Stimulated activated CD8-positive, alpha-beta memory T cell treated with anti-CD3 and anti-CD28 coated beads, Interleukin-7, amount 100 ng/mL, for 4 hours (primary cell): ENCODE results near the gene AGAP3.

Source experiments
- DNase-seq, 2 donors: peaks; one replicate each; pipeline ENCODE4 v3.0.0-alpha.2; 2020; ENCODE audit warnings: low read depth in 2 of 2

The AGAP3 gene

GRCh38 chr7:151057989-151058780 is 28.1 kb upstream of the AGAP3 start:
- DNase-seq = peak; percentile 95 to 96

GRCh38 chr7:151058781-151059366 is 27.4 kb upstream of the AGAP3 start:
- no peak for DNase-seq

- DNase-seq = peak in 1 of 2 donors; percentile 73
Observed at GRCh38 chr7:151059367-151060112, 26.7 kb upstream of the AGAP3 start, which contains the start of gene SLC4A2. Gene SLC4A2 (plus strand): TSS chr7:151059589. CDS start chr7:151061988, 2,399 bp downstream.

- DNase-seq = no peak
Observed at GRCh38 chr7:151060113-151060415, 26.2 kb upstream of the AGAP3 start.

- no peak for DNase-seq
Observed at GRCh38 chr7:151060416-151061212, 25.7 kb upstream of the AGAP3 start.

DNA sequence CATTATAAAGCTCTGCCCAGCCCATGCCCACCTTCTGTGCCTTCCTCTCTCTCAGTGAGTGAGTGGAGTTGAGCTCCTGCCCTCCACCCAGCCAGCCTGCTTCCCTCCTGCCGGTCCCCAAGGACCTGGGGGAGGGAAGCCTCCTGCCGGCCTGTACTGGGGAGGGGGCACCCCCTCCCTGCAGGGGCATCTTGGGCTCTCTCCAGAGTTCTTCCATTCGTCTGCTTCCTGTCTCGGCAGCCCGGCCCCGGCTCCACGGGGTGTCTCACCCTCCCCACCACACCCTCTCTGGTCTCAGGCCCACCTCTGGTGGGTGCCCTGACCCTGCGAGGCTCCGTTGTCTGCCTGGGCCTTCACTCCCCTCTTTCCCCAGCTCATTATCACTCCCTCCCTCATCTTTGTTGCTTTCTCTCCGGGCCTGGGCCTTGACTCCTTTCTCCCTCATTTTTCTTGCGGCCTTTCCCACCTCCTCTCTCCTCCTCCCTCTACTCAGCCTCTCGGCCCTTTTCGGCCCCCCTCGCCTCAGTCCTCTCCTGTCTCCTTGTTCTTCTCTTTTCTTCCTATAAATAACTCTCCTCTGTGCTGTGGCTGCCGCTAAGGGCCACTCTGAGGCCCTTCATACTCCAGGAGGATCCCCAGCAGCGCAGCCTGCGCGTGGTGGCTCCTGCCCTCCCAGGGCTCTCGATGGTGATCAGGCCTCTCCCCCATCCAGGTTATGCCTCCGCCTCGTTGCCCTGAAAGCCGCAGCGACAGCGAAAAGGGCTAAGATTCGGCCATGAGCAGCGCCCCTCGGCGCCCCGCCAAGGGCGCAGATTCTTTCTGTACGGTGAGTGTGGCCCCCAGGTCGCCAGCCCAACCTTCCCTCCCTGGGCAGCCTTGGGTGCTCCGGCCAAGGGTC is 24.8 kb upstream of the AGAP3 start:
- DNase-seq = no peak

DNA sequence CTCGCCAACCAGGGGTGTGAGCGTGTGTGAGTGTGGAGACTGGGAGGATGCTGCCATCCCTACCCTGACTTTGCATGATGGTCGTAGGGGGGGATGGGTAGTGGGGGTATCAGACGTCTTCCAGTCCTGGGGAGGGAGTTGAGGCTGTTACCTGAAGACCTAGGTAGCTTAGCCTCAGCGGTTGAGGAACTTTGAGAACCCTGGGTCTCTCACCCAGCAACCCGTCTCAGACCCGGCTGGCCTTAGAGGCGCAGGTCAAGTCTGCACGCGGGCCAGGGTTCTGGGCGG is 24.2 kb upstream of the AGAP3 start:
- no peak for DNase-seq

DNA sequence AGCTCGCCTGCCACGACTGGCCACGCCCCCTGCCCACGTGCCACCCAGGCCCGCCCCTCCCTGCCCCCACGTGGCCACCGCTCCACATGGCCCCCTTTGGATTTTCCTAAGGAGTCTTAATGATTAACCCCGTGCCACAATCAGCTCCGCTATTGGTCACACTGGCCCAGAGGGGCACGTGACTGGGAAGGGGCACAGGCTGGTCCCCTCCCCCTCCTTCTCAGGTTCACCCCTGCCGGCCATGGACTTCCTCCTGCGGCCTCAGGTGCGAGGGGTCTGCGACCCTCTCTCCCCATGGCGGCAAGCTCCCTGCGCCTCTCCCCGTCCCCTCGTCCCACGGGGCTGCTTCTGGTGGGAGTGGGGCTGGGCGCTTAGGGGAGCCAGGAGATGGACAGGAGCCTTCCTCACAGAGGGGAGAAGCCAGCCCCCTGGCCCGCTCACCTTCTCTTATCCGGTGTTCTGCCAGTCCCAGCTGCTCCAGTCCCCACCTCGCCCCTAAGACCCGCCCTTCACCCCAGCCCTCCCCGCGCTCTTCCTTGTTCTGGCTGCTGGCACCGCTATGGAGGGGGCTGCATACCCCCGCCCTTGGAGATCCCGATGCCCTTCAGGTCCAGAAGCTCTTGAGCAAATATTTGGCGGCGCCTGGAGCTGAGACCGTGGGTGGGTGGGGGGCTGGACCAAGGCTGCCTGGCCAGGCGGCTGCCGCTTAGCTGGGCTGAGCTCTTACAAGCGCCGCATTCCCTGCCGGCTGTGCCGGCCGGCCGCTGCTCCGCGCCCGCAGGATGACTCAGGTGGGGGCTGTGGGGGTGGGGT is 23.7 kb upstream of the AGAP3 start:
- DNase-seq = no peak

DNA sequence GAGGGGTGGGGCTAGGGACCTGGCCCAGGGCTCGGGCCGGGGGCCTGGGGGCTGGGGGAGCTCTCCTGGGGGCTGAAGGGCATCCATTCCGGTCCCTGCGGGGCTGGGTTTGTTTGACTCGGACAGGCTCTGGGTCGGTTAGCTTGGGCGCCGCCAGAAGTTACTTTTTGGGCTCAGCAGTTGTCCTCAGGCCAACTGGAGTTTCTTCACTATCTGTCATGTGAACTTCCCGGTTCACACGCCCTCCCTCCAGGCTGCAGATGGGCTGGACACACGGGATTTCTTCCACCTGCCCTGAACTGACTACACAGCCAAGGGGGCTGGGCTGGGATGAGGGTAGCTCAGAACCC is 23.1 kb upstream of the AGAP3 start:
- DNase-seq = no peak

DNA sequence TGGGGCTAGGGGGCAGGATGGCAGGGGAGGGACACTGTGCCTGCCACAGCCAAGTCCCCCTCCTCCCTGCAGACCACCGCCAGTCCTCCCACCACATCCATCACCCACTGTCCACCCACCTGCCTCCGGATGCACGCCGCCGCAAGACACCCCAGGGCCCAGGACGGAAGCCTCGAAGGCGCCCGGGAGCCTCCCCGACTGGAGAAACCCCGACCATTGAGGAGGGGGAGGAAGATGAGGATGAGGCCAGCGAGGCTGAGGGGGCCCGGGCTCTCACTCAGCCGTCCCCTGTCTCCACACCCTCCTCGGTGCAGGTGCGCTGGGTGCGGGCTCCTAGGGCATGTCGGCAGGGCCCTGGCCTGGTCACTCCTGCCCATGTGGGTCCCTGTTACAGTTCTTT is 21.8 kb upstream of the AGAP3 start:
- DNase-seq = no peak

DNA sequence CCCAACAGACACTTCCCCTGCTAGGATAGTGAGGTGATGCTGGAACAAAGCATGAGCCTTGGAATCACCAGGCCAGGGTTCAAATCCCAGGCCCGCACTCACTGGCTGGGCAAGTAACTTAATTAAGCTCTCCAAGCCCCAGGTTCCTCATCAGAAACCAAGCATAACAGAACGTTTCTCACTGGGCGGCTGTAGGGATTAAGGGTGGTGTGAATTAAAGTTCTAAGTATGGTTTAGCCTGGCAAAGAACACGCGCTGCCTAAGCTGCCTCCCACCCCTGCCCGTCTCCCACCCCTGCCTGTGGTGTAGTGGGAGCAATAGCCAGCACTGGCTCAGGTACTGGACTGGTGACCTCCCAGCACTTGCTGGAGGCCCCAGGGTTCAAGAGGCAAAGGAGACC is 21.3 kb upstream of the AGAP3 start:
- DNase-seq = no peak

DNA sequence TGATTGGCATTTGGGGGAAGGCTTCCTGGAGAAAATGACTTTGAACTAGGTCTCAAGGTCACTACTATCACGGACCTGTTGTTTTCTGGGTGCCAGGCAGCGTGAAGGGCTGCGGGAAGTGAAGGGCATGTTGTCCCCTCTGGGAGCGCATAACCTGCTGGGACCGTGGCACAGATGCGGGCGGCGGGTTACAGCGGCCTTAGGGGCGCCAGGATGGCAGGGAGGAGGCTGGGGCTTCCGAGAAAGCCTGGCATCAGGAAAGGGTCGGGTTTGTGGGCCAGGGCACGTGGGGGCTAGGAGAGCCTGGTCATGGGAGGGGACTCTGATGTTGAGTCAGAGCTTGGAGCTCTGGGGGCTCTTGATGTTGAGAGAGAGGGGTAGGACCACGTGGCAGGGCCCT is 20.8 kb upstream of the AGAP3 start:
- no peak for DNase-seq

DNA sequence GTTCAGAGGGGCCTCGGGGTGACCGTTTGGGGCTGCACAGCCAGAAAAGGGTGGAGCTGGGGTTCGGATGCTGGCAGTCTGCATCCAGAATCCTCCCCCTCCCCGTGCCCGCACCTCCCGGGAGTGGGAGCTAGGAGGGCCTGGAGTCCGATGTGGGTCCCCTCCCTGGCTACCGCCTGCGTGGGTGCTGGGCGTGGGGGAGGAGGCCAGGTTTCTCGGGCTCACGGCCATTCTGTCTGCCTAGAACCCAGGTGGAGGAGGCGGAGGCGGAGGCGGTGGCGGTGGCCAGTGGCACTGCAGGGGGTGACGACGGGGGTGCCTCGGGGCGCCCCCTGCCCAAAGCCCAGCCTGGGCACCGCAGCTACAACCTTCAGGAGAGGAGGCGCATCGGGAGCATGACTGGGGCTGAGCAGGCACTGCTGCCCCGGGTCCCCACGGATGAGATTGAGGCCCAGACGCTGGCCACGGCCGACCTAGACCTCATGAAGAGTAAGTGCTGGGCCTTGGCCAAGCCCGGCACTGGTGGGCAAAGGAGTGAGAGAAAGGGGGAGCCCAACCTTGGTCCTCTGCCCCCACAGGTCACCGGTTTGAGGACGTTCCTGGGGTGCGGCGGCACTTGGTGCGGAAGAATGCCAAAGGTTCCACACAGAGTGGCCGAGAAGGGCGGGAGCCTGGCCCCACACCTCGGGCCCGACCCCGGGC is 19.9 kb upstream of the AGAP3 start:
- DNase-seq = no peak

- DNase-seq = no peak
Observed at GRCh38 chr7:151068069-151068773, 18.1 kb upstream of the AGAP3 start.

DNA sequence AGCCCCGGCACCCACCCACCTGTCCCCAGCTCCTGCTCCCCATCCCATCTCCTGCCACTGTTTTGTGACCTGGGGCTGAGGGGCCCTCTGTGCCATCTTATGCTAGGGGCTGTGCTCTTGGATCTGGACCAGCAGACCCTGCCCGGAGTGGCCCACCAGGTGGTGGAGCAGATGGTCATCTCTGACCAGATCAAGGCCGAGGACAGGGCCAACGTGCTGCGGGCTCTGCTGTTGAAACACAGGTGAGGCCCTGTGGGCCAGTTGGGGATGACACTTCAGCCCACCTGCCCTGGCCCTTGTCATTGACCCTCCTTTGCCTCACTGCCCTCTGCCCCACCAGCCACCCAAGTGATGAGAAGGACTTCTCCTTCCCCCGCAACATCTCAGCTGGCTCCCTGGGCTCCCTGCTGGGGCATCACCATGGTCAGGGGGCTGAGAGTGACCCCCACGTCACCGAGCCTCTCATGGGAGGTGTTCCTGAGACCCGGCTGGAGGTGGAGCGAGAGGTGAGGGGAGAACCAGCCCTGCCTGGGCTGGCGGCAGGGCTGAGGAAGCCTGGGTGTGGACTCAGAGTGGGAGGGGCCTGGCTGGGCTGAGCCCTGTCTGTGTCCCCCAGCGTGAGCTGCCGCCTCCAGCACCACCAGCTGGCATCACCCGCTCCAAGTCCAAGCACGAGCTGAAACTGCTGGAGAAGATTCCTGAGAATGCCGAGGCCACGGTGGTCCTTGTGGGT is 16.3 kb upstream of the AGAP3 start:
- DNase-seq = no peak

GRCh38 chr7:151070574-151070960 is 15.7 kb upstream of the AGAP3 start:
- no peak for DNase-seq

DNA sequence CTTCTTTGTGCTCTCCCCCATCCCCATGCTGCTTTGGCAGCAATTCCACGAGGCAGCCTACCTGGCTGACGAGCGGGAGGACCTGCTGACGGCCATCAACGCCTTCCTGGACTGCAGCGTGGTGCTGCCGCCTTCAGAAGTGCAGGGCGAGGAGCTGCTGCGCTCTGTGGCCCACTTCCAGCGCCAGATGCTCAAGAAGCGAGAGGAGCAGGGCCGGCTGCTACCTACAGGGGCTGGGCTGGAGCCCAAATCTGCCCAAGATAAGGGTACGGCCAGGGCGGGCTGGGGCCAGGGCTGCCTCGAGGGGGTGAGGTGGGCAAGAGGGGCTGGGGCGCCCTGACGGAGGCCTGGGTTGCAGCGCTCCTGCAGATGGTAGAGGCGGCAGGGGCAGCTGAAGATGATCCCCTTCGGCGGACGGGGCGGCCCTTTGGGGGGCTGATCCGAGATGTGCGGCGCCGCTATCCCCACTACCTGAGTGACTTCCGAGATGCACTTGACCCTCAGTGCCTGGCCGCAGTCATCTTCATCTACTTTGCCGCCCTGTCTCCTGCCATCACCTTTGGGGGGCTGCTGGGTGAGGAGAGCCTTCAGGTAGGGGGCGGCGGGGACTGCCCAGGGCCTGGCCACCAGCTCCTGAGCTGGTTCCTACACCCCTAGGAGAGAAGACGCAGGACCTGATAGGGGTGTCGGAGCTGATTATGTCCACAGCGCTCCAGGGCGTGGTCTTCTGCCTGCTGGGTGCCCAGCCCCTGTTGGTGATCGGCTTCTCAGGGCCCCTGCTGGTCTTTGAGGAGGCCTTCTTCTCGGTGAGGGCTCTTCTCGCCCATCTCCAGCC is 15.0 kb upstream of the AGAP3 start:
- no peak for DNase-seq

DNA sequence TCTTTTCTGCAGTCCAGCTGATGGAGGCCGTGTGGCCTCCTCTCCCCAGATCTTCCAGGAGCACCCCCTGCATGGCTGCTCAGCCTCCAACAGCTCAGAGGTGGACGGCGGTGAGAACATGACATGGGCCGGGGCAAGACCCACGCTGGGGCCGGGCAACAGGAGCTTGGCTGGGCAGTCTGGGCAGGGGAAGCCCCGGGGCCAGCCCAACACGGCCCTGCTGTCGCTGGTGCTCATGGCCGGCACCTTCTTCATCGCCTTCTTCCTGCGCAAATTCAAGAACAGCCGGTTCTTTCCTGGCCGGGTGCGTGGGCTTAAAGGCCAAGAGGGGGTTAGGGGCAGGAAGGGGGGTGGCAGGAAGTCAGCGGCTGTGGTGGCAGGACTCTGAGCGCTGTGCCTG is 12.3 kb upstream of the AGAP3 start:
- DNase-seq = no peak
